HEK293 (cell line): ENCODE measurements around the gene PHF21A.

Experiments
- KLF10 ChIP-seq: fragments of 450-650 bp; IDR thresholded peaks from 2 replicates; pipeline ENCODE4 v1.5.1; 2018; ENCODE audit warnings: missing biosample characterization, mild to moderate bottlenecking, missing genetic modification characterization
- ZNF2 ChIP-seq: fragments of 450-650 bp; formaldehyde crosslinking; IDR thresholded peaks from 2 replicates; pipeline ENCODE4 v1.5.1; 2016; ENCODE audit warnings: missing biosample characterization, missing genetic modification characterization
- TF ChIP-seq, protein P1 (sequence below): fragments of 450-650 bp; formaldehyde crosslinking; IDR thresholded peaks from 2 replicates; pipeline ENCODE4 v1.5.1; 2016; ENCODE audit warnings: missing biosample characterization, missing genetic modification characterization

- TF ChIP-seq, protein P1, sequence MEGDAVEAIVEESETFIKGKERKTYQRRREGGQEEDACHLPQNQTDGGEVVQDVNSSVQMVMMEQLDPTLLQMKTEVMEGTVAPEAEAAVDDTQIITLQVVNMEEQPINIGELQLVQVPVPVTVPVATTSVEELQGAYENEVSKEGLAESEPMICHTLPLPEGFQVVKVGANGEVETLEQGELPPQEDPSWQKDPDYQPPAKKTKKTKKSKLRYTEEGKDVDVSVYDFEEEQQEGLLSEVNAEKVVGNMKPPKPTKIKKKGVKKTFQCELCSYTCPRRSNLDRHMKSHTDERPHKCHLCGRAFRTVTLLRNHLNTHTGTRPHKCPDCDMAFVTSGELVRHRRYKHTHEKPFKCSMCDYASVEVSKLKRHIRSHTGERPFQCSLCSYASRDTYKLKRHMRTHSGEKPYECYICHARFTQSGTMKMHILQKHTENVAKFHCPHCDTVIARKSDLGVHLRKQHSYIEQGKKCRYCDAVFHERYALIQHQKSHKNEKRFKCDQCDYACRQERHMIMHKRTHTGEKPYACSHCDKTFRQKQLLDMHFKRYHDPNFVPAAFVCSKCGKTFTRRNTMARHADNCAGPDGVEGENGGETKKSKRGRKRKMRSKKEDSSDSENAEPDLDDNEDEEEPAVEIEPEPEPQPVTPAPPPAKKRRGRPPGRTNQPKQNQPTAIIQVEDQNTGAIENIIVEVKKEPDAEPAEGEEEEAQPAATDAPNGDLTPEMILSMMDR = no peak
- TF ChIP-seq KLF10 = no peak
- no peak for TF ChIP-seq ZNF2 (tag by site-specific recombination)
Measured at GRCh38 chr11:46064221-46064620, 57.0 kb downstream of the PHF21A start.
